OCI-LY1 (cell line): ENCODE measurements around the gene OSBPL3.

ENCODE experiments used
- H2AFZ ChIP-seq: fragments of 200-600 bp; sonication (generic), shearing (Covaris generic); 2 replicates; pipeline ENCODE4 v1.6.0; 2014; ENCODE audit warnings: antibody characterized with exemption, mild to moderate bottlenecking, low read length
- H3F3A ChIP-seq: fragments of 200-600 bp; sonication (generic), shearing (Covaris generic); 2 replicates; pipeline ENCODE4 v1.6.0; 2014; ENCODE audit warnings: mild to moderate bottlenecking, antibody characterized with exemption, low read length, moderate library complexity; ENCODE audit not compliant: insufficient read depth
- H3K27ac ChIP-seq: fragments of 200-600 bp; sonication (generic); 2 replicates; pipeline ENCODE4 v1.5.1; 2014; ENCODE audit warnings: low read length, mixed run types, mild to moderate bottlenecking, low read depth; ENCODE audit not compliant: poor library complexity, severe bottlenecking
- H3K27me3 ChIP-seq: fragments of 200-600 bp; sonication (generic); 2 replicates; pipeline ENCODE4 v1.6.0; 2014; ENCODE audit warnings: antibody characterized with exemption, mild to moderate bottlenecking, low read length, moderate library complexity; ENCODE audit not compliant: insufficient read depth
- H3K36me3 ChIP-seq: fragments of 200-600 bp; sonication (generic); 2 replicates; pipeline ENCODE4 v1.6.1; 2014; ENCODE audit warnings: mild to moderate bottlenecking, antibody characterized with exemption, low read length, moderate library complexity, mixed read lengths; ENCODE audit not compliant: insufficient read depth
- H3K4me1 ChIP-seq: fragments of 200-600 bp; sonication (generic); 2 replicates; pipeline ENCODE4 v1.5.1; 2014; ENCODE audit warnings: mild to moderate bottlenecking, low read length, moderate library complexity; ENCODE audit not compliant: insufficient read depth, severe bottlenecking
- H3K4me2 ChIP-seq: fragments of 200-600 bp; sonication (generic), shearing (Covaris generic); 2 replicates; pipeline ENCODE4 v1.6.1; 2014; ENCODE audit warnings: low read length
- H3K4me3 ChIP-seq: fragments of 200-600 bp; sonication (generic); 2 replicates; pipeline ENCODE4 v1.5.1; 2014; ENCODE audit warnings: low read length, low read depth, mild to moderate bottlenecking, mixed read lengths; ENCODE audit not compliant: poor library complexity, severe bottlenecking
- H3K79me2 ChIP-seq: fragments of 200-600 bp; shearing (Covaris generic); 2 replicates; pipeline ENCODE4 v1.6.1; 2016; ENCODE audit warnings: mixed run types, low read length, mixed read lengths; ENCODE audit not compliant: insufficient read depth
- H3K9ac ChIP-seq: fragments of 200-600 bp; sonication (generic), shearing (Covaris generic); 2 replicates; pipeline ENCODE4 v1.6.1; 2014; ENCODE audit warnings: mild to moderate bottlenecking, low read length, mixed read lengths
- H3K9me2 ChIP-seq: fragments of 200-600 bp; sonication (generic), shearing (Covaris generic); 2 replicates; pipeline ENCODE4 v1.6.1; 2014; ENCODE audit warnings: low read depth, mild to moderate bottlenecking, low read length, mixed read lengths
- H3K9me3 ChIP-seq: fragments of 200-600 bp; shearing (Covaris generic); 2 replicates; pipeline ENCODE4 v1.6.1; 2014; ENCODE audit warnings: low read length, mixed read lengths
- H4K20me1 ChIP-seq: fragments of 200-600 bp; sonication (generic), shearing (Covaris generic); 2 replicates; pipeline ENCODE4 v1.6.0; 2016; ENCODE audit warnings: mild to moderate bottlenecking, low read length; ENCODE audit not compliant: insufficient read depth
- CTCF ChIP-seq: fragments of 200-600 bp; sonication (generic), shearing (Covaris generic); IDR thresholded peaks from 2 replicates; pipeline ENCODE4 v1.5.1; 2017; ENCODE audit warnings: mild to moderate bottlenecking, antibody characterized with exemption, low read length, moderate library complexity, mixed read lengths
- EZH2 ChIP-seq: fragments of 200-600 bp; sonication (generic), shearing (Covaris generic); IDR thresholded peaks from 2 replicates; pipeline ENCODE4 v1.8.0; 2017; ENCODE audit warnings: borderline replicate concordance, mixed run types, mild to moderate bottlenecking, antibody characterized with exemption, low read length, moderate library complexity, mixed read lengths

OSBPL3 gene

GRCh38 chr7:24932389-24932788 is 47.6 kb downstream of the OSBPL3 start:
- peaks cover 33% of the 10 kb centered on the region for H3K36me3 ChIP-seq
- no peaks in the 10 kb centered on the region for H4K20me1 ChIP-seq
- H3K27me3 ChIP-seq: no peaks in the 10 kb centered on the region
- H3K4me1 ChIP-seq: peaks cover 59% of the 10 kb centered on the region
- H2AFZ ChIP-seq: no peak overlapping the region
- H3K9ac ChIP-seq: no peak overlapping the region
- H3F3A ChIP-seq: no peaks in the 10 kb centered on the region
- H3K79me2 ChIP-seq: peaks cover 95% of the 10 kb centered on the region
- no peaks in the 10 kb centered on the region for H3K9me2 ChIP-seq
- H3K27ac ChIP-seq: peak overlapping the region; percentile 72
- TF ChIP-seq EZH2: no peak
- no peak for TF ChIP-seq CTCF
- no peak overlapping the region for H3K4me3 ChIP-seq
- H3K4me2 ChIP-seq: peak overlapping the region; percentile 38
- no peaks in the 10 kb centered on the region for H3K9me3 ChIP-seq

DNA sequence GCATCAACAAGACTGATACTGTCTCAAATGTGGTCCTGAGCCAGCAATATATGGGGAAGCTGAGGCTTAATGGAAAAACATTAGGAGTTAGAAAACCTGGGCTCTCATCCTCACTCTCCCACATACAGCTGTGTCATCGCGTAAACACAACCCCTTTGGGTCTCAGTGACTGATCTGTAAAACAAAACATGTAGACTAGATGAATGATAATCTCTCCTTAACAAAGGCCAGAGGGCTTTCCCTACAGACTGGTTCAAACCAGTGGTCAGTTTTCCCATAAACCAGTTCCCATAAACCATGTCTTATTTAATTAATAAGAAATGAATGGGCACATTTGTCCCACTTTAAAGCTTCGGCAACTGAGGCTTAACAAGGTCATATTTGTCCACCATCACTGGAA is 48.1 kb downstream of the OSBPL3 start:
- Histone ChIP-seq H4K20me1 (no peaks in the 10 kb centered on the region), H3K79me2 (peaks cover 95% of the 10 kb centered on the region), H3K4me1 (peaks cover 59% of the 10 kb centered on the region), H3K9me3 (no peaks in the 10 kb centered on the region), H3K27ac (no peak overlapping the region), H3K4me2 (no peak overlapping the region), H3K4me3 (no peak overlapping the region), H3K27me3 (no peaks in the 10 kb centered on the region), H2AFZ (no peak overlapping the region), H3F3A (no peaks in the 10 kb centered on the region), H3K9ac (no peak overlapping the region), H3K9me2 (no peaks in the 10 kb centered on the region), H3K36me3 (peaks cover 32% of the 10 kb centered on the region)
- TF ChIP-seq EZH2: no peak

DNA sequence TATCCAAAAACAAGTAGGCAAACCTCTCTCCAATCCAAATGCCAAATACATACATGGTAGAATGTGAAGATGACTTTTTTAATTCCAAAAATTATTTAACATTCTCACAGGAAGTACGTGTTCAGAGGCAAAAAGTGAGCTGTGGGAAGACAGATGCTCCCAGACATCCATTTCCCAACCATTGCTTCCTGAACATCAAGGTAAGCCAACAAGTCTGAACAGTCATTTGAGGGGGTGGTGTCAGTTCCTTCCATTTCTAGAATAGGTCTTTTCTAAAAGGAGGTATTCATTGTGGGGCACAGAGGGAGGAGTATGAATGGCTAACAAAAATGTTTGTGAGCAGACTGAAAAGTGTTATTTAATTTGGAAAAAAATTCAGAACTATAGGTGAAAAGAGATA is 49.1 kb downstream of the OSBPL3 start:
- H3F3A ChIP-seq: no peaks in the 10 kb centered on the region
- no peak overlapping the region for H3K27ac ChIP-seq
- TF ChIP-seq EZH2: no peak
- TF ChIP-seq CTCF: no peak
- H3K4me1 ChIP-seq: peaks cover 59% of the 10 kb centered on the region
- H3K9me2 ChIP-seq: no peaks in the 10 kb centered on the region
- no peak overlapping the region for H3K4me2 ChIP-seq
- peaks cover 35% of the 10 kb centered on the region for H3K36me3 ChIP-seq
- H3K4me3 ChIP-seq: no peak overlapping the region
- H3K9ac ChIP-seq: no peak overlapping the region
- no peaks in the 10 kb centered on the region for H3K9me3 ChIP-seq
- H4K20me1 ChIP-seq: no peaks in the 10 kb centered on the region
- H3K79me2 ChIP-seq: peaks cover 95% of the 10 kb centered on the region
- no peaks in the 10 kb centered on the region for H3K27me3 ChIP-seq
- no peak overlapping the region for H2AFZ ChIP-seq
